Naive thymus-derived CD8-positive, alpha-beta T cell (primary cell): ENCODE results near the gene SUPV3L1. TPM values are rescaled to one million over a fixed set of nuclear protein-coding genes. Genes with fewer than 3 reads are reported as not detected.

Source experiments
- ATAC-seq, 2 donors: fragments of 150-1000 bp; cut with Tn5 transposase in 1 of 2; sonication (Bioruptor Pico), chemical (Tn5 transposase) in 1 of 2; 1 replicate in 1 of 2; 2 replicates in 1 of 2; pipeline ENCODE4 v1.10.0; 2021; ENCODE audit warnings: mild to moderate bottlenecking in 2 of 2, moderate library complexity in 2 of 2
- POLR2A ChIA-PET: fragments of 350-600 bp; sonication (Branson Sonifier 250); formaldehyde crosslinking; loops from one replicate; lab custom pipeline; 2021; ENCODE audit warnings: antibody characterized with exemption; lab: Charles Lee
- DNase-seq, 10 donors: peaks; one replicate each; pipeline versions ENCODE4 v3.0.0 to v3.0.0-alpha.2; 2020 to 2022
- H3K27ac Mint-ChIP-seq, 10 donors: one replicate each; pipeline ENCODE4 v1.8.0; 2020 to 2022; ENCODE audit warnings: mild to moderate bottlenecking in 10 of 10, mixed read lengths in 10 of 10, moderate library complexity in 4 of 10, inconsistent platforms in 1 of 10
- H3K27me3 Mint-ChIP-seq, 5 donors: one replicate each; pipeline ENCODE4 v1.8.0; 2021 to 2022; ENCODE audit warnings: mixed read lengths in 5 of 5
- H3K36me3 Mint-ChIP-seq, 3 donors: one replicate each; pipeline ENCODE4 v1.8.0; 2020 to 2022; ENCODE audit warnings: mixed read lengths in 3 of 3, mild to moderate bottlenecking in 2 of 3, inconsistent platforms in 1 of 3
- H3K4me1 Mint-ChIP-seq, 4 donors: one replicate each; pipeline ENCODE4 v1.8.0; 2021 to 2022; ENCODE audit warnings: mixed read lengths in 4 of 4
- H3K4me3 Mint-ChIP-seq, 10 donors: one replicate each; pipeline ENCODE4 v1.8.0; 2020 to 2022; ENCODE audit warnings: mild to moderate bottlenecking in 10 of 10, mixed read lengths in 10 of 10, moderate library complexity in 6 of 10, inconsistent platforms in 1 of 10
- H3K9me3 Mint-ChIP-seq, 9 donors: one replicate each; pipeline ENCODE4 v1.8.0; 2020 to 2022; ENCODE audit warnings: mixed read lengths in 9 of 9, mild to moderate bottlenecking in 3 of 9, inconsistent platforms in 1 of 9, moderate library complexity in 1 of 9
- polyA plus RNA-seq, 3 donors: library from polyadenylated mRNA; unstranded; fragments of 300-500 nt; fragmentation: Illumina TruSeq; gene quantifications; one replicate each; pipeline ENCODE4 v1.2.3, GENCODE V29; 2021
- total RNA-seq, 8 experiments: library from RNA in 2 of 8; stranded (reverse) in 2 of 8; gene quantifications; one replicate each; pipeline ENCODE4 v1.2.3 and lab custom pipeline; 2021 to 2026

The SUPV3L1 gene
- total and polyA plus RNA-seq, 5 experiments from 2014 or later: 10.8 to 40.3 (median 17.8) TPM

GRCh38 chr10:69209787-69210484, 29.9 kb downstream of the SUPV3L1 start:
- H3K4me3 Mint-ChIP-seq: no peak overlapping the region
- peaks cover 0 to 42% (median 24%) of the 10 kb centered on the region in 3 donors for H3K36me3 Mint-ChIP-seq
- peaks cover 0 to 2% (median 0%) of the 10 kb centered on the region in 9 donors for H3K9me3 Mint-ChIP-seq
- H3K27ac Mint-ChIP-seq: peak overlapping the region in 5 of 10 donors; percentile 9 to 68 (median 31)
- POLR2A ChIA-PET: interaction anchor here (0.6 kb wide), 1 partner anchor 1307 kb away, joined by 3 read pairs; no protein-coding TSS in a partner anchor
- H3K4me1 Mint-ChIP-seq: peaks cover 0 to 19% (median 4%) of the 10 kb centered on the region in 4 donors
- H3K27me3 Mint-ChIP-seq: peaks cover 0 to 1% (median 0%) of the 10 kb centered on the region in 5 donors
- ATAC-seq: no peak
- no peak for DNase-seq

GRCh38 chr10:69211104-69211503, 31.1 kb downstream of the SUPV3L1 start:
- H3K4me1 Mint-ChIP-seq: peaks cover 10 to 21% (median 11%) of the 10 kb centered on the region in 4 donors
- H3K27me3 Mint-ChIP-seq: peaks cover 0 to 1% (median 0%) of the 10 kb centered on the region in 5 donors
- no peak overlapping the region for H3K4me3 Mint-ChIP-seq
- H3K9me3 Mint-ChIP-seq: peaks cover 0 to 2% (median 0%) of the 10 kb centered on the region in 9 donors
- H3K36me3 Mint-ChIP-seq: peaks cover 0 to 34% (median 18%) of the 10 kb centered on the region in 3 donors
- ATAC-seq (no peak), DNase-seq (no peak)
- H3K27ac Mint-ChIP-seq: no peak overlapping the region
- POLR2A ChIA-PET: no interaction called here

DNA sequence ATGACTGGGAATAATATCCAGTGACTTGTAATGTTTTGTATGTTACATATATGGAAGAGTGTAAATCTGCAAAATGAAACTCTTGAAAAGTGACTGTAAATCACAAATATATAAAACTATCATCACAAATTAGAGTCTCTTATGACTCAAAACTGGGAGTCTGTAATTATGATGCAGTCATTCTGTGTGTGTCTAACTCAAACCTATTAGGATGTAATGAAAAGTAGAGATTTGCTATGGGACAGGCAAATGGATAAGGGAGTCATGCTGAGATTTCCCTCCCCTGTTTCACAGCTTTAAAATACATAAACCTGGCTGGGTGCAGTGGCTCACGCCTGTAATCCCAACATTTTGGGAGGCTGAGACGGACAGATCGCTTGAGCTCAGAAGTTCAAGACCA, 31.5 kb downstream of the SUPV3L1 start:
- Mint-ChIP-seq H3K4me3 (no peak overlapping the region), H3K9me3 (peaks cover 0 to 2% (median 0%) of the 10 kb centered on the region in 9 donors), H3K4me1 (peaks cover 8 to 17% (median 10%) of the 10 kb centered on the region in 4 donors), H3K27me3 (peaks cover 0 to 1% (median 0%) of the 10 kb centered on the region in 5 donors), H3K27ac (peak overlapping the region in 2 of 10 donors; percentile 10 to 57), H3K36me3 (peaks cover 0 to 29% (median 14%) of the 10 kb centered on the region in 3 donors)
- POLR2A ChIA-PET: no interaction called here
- ATAC-seq (no peak), DNase-seq (no peak)

GRCh38 chr10:69213591-69214311, 33.7 kb downstream of the SUPV3L1 start:
- H3K27ac Mint-ChIP-seq: no peak overlapping the region
- peaks cover 8 to 11% (median 9%) of the 10 kb centered on the region in 4 donors for H3K4me1 Mint-ChIP-seq
- H3K27me3 Mint-ChIP-seq: peaks cover 0 to 1% (median 0%) of the 10 kb centered on the region in 5 donors
- POLR2A ChIA-PET: interaction anchor here (0.6 kb wide), 1 partner anchor 185 kb away, joined by 5 read pairs; no protein-coding TSS in a partner anchor
- no peak overlapping the region for H3K4me3 Mint-ChIP-seq
- DNase-seq: no peak
- ATAC-seq: no peak
- peaks cover 0 to 7% (median 3%) of the 10 kb centered on the region in 3 donors for H3K36me3 Mint-ChIP-seq
- H3K9me3 Mint-ChIP-seq: peaks cover 0 to 2% (median 0%) of the 10 kb centered on the region in 9 donors

DNA sequence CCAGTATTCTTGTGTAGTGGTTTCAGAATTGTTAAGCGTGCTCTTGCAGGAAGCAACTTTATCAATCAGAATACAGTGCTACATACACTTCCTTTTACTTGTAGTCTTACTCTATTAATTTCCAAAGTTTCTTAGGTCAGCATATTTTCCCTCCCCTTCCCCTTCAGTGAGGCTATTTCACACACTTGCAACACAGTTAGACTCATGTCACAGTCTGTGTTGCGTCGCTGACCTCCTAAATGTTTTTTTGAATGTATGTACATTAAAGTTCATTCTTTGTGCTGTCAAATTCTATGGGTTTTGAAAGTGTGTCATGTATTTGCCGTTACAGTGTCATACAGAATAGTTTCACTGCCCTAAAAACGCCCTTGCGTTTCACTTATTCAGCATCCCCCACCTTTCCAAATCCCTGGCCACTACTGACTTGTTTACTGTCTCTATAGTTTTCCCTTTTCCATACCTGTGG, 34.7 kb downstream of the SUPV3L1 start:
- DNase-seq: no peak
- Mint-ChIP-seq H3K27ac (peak overlapping the region in 2 of 10 donors; percentile 1 to 52), H3K36me3 (no peaks in the 10 kb centered on the region), H3K9me3 (peaks cover 0 to 2% (median 0%) of the 10 kb centered on the region in 9 donors), H3K4me3 (no peak overlapping the region), H3K27me3 (peaks cover 0 to 1% (median 0%) of the 10 kb centered on the region in 5 donors), H3K4me1 (peaks cover 8 to 11% (median 9%) of the 10 kb centered on the region in 4 donors)
- POLR2A ChIA-PET: interaction anchor here (0.5 to 0.6 kb wide), 2 partner anchors 9 to 69 kb away, joined by 3 read pairs; no protein-coding TSS in a partner anchor
- ATAC-seq: no peak

GRCh38 chr10:69215405-69216171, 35.6 kb downstream of the SUPV3L1 start:
- ATAC-seq: peak; percentile 47 to 83
- Mint-ChIP-seq H3K27ac (peak overlapping the region in 9 of 10 donors; percentile 1 to 85 (median 26)), H3K4me3 (peak overlapping the region in 6 of 10 donors; percentile 3 to 68 (median 27)), H3K4me1 (peaks cover 8 to 12% (median 10%) of the 10 kb centered on the region in 4 donors), H3K9me3 (peaks cover 0 to 2% (median 0%) of the 10 kb centered on the region in 9 donors), H3K27me3 (peaks cover 0 to 3% (median 0%) of the 10 kb centered on the region in 5 donors), H3K36me3 (no peaks in the 10 kb centered on the region)
- POLR2A ChIA-PET: interaction anchor here (0.5 to 0.7 kb wide), 3 partner anchors 10 to 68 kb away, joined by 3 read pairs; no protein-coding TSS in a partner anchor
- DNase-seq: peak in 2 of 10 donors; percentile 14 to 24

GRCh38 chr10:69216577-69217118, 36.6 kb downstream of the SUPV3L1 start:
- Mint-ChIP-seq H3K27me3 (peaks cover 0 to 3% (median 0%) of the 10 kb centered on the region in 5 donors), H3K9me3 (peaks cover 0 to 2% (median 0%) of the 10 kb centered on the region in 9 donors), H3K36me3 (no peaks in the 10 kb centered on the region), H3K4me3 (no peak overlapping the region), H3K27ac (no peak overlapping the region), H3K4me1 (peaks cover 8 to 15% (median 12%) of the 10 kb centered on the region in 4 donors)
- no peak for DNase-seq
- no peak for ATAC-seq
- POLR2A ChIA-PET: interaction anchor here (0.6 to 0.7 kb wide), 2 partner anchors 9 to 24 kb away, joined by 3 to 4 read pairs; no protein-coding TSS in a partner anchor

DNA sequence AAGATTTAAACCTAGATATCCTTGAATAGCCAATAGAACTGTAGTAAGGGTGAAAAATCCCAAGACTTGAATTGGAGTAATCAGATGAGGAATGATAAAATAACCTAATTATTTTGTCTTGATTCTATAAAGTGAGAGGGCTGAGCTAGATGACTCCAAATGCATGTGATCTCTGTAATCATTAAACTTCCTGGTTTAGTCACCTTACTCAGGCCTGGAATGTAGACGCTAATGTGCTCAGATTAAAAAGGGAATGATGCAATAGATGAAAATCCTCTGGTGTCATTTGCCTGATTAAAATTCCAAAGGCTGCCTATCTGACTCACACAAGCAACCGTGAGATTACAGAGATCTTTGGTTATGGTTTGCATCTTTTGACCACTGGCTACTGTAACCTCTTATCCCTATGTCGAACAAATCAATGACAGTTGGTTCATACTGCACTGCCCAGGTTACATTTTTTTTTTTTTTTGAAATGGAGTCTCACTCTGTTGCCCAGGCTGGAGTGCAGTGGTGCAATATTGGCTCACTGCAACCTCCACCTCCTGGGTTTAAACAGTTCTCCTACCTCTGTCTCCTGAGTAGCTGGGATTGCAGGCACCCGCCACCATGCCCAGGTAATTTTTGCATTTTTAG, 37.2 kb downstream of the SUPV3L1 start:
- Mint-ChIP-seq H3K27ac (no peak overlapping the region), H3K4me3 (no peak overlapping the region), H3K4me1 (peaks cover 8 to 19% (median 18%) of the 10 kb centered on the region in 4 donors), H3K9me3 (peaks cover 0 to 2% (median 0%) of the 10 kb centered on the region in 9 donors), H3K27me3 (peaks cover 0 to 3% (median 0%) of the 10 kb centered on the region in 5 donors), H3K36me3 (no peaks in the 10 kb centered on the region)
- POLR2A ChIA-PET: no interaction called here
- no peak for ATAC-seq
- no peak for DNase-seq

- peaks cover 0 to 2% (median 0%) of the 10 kb centered on the region in 9 donors for H3K9me3 Mint-ChIP-seq
- ATAC-seq (no peak), DNase-seq (no peak)
- H3K4me3 Mint-ChIP-seq: no peak overlapping the region
- peaks cover 10 to 30% (median 23%) of the 10 kb centered on the region in 4 donors for H3K4me1 Mint-ChIP-seq
- H3K27ac Mint-ChIP-seq: no peak overlapping the region
- H3K36me3 Mint-ChIP-seq: no peaks in the 10 kb centered on the region
- peaks cover 0 to 3% (median 0%) of the 10 kb centered on the region in 5 donors for H3K27me3 Mint-ChIP-seq
- POLR2A ChIA-PET: no interaction called here
Measured at GRCh38 chr10:69218831-69219230, 38.8 kb downstream of the SUPV3L1 start.

DNA sequence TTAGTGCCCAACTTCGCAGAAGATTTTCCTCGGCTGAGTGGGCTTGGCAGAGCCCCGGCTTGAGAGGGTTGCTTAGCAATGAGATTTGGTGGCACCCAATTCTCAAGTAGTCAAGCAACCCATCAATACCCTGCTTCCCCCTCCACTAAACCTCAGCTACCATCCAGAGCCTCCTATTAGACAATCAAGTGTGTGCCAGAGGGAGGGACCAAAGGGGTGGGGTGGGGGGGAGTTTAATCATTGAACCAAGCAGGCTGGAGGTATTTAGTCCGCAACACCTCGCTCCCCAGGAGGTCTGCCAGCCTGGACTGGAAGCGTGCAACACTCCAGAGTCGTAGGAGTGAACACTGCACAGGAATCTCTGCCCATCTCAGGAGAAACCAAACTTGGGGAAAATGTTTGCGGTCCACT, 40.0 kb downstream of the SUPV3L1 start, which contains the start of gene HKDC1:
TSS of gene HKDC1 (plus strand) at position 292 of the 411 bp plus-strand sequence. CDS start at position 396, 104 bp downstream.
- POLR2A ChIA-PET: no interaction called here
- DNase-seq (no peak), ATAC-seq (no peak)
- H3K36me3 Mint-ChIP-seq: no peaks in the 10 kb centered on the region
- H3K9me3 Mint-ChIP-seq: no peaks in the 10 kb centered on the region
- H3K4me1 Mint-ChIP-seq: peaks cover 7 to 33% (median 25%) of the 10 kb centered on the region in 4 donors
- H3K27ac Mint-ChIP-seq: peak within 1 kb of the TSS in 1 of 10 donors; percentile 16
- H3K27me3 Mint-ChIP-seq: peaks cover 0 to 2% (median 0%) of the 10 kb centered on the region in 5 donors
- no peak within 1 kb of the TSS for H3K4me3 Mint-ChIP-seq

DNA sequence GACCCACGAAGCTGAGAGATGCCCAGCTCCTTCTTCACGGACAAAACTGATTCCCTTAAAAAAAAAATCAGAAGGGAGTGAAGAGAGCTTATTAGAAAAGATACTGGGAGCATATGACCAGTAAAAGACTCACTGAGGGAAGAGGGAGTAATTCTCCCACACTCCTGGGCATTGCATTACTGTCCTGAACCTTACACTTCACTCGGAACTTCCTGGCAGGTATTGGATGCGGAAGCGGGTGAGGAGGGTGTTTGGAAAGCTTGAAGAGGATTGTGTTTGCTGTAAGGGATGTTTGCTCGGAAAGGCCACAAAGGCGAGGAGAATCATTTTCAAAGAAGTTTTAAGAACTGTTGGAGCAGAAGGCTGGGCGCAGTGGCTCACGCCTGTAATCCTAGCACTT, 40.5 kb downstream of the SUPV3L1 start:
- H3K27me3 Mint-ChIP-seq: peaks cover 0 to 2% (median 0%) of the 10 kb centered on the region in 5 donors
- peak overlapping the region in 1 of 10 donors; percentile 16 for H3K27ac Mint-ChIP-seq
- H3K9me3 Mint-ChIP-seq: no peaks in the 10 kb centered on the region
- H3K36me3 Mint-ChIP-seq: no peaks in the 10 kb centered on the region
- DNase-seq: no peak
- H3K4me3 Mint-ChIP-seq: no peak overlapping the region
- peaks cover 5 to 34% (median 23%) of the 10 kb centered on the region in 4 donors for H3K4me1 Mint-ChIP-seq
- ATAC-seq: no peak
- POLR2A ChIA-PET: no interaction called here
